Kasumi-1 (cell line): Measurements from ENCODE around the gene NCAM1.

Experiments
- DNase-seq, 2 experiments: peaks; one replicate each; lab custom pipeline; 2025; lab: John Stamatoyannopoulos, UW

NCAM1 gene

GRCh38 chr11:112968941-112969713 lies 7.9 kb downstream of the NCAM1 start:
- DNase-seq = no peak

DNA sequence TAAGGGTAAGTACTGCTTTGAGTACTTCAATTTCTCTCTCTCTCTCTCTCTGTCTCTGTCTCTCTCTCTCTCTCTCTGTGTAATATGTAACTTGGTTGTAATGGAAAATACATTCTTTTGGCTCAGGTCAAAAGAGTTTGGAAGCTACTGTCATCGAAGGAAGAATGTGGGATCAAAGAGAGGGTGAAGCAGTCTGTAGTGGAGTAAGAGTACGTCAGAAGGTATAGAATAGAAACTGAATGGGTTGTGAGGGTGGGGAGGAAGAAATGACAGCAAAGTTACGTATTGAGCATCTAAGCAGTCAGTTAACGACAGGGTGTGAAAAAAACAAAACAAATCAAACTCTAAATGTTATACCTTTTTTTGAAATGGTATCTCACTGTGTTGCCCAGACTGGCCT lies 10.0 kb downstream of the NCAM1 start:
- DNase-seq = no peak

GRCh38 chr11:112971827-112972226 lies 10.6 kb downstream of the NCAM1 start:
- no peak for DNase-seq

DNA sequence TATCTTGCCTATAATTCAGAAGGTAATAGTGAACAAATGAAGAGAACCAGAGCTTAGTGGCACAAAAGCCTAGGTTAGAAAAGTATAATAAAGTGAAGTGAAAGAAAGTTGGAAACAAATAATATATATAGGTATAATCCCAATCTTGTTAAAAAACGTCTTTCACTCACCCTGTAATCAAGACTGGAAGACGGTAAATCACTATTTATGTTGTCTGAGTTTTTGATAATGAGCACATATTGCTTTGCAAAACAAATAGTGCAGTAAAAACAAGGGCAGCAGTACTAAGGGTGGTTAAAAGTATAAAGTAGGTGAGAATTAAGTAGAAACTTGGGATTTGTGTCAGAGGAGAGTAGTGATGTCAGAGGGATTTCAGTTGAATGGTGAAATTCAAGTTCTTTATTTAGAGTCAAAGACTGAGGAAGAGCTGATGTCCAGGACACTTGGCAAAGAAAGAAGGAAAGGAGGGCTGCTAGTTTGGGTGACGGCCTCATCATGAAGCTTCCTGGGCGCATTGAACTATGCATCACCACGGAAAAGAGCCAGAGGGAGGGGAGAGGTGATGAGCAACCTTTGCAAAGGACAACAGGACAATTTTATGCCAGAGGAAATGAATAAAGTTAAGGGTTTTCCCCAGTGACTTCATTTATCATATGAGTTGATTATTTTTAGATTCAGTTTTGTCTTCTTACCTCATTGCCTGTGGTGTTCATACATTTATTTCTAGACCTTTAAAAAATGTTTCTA lies 11.4 kb downstream of the NCAM1 start:
- DNase-seq = no peak

DNA sequence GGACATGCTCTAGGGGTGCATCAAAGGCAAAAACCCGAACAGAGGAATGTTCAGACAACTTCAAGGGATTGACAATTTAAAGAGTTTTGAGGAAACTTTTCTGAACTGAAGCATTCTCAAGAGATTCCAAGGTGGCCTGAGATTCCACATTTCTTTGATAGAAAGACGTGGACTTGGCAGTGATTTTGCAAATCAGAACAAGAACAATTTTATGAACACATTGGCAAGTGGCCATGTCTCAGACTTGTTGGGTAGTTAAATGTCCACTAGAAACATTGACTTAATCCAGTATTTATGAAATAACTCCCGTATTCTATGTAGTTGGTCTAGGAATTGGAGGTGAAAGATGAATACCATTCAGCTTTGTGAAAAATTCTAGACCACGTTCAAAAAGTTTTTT lies 13.8 kb downstream of the NCAM1 start:
- DNase-seq = no peak

DNA sequence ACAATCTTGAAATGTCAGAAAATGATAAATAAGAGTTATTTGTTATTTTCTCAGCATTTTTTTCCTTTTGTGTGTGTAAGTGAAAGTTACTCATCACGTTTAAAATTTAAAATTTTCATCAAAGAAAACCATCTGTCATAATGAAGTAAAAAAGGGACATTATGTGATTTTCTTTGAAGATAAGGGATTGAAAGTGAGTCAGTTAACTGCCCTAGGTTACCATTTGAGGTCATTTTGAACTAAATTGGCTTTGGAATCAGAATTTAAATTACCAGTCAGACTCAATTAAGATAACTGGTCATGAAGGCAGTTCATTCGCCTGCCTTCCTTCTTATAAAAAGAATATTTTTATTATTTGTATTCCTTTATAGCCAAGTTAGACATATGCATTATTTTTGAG lies 14.3 kb downstream of the NCAM1 start:
- no peak for DNase-seq

DNA sequence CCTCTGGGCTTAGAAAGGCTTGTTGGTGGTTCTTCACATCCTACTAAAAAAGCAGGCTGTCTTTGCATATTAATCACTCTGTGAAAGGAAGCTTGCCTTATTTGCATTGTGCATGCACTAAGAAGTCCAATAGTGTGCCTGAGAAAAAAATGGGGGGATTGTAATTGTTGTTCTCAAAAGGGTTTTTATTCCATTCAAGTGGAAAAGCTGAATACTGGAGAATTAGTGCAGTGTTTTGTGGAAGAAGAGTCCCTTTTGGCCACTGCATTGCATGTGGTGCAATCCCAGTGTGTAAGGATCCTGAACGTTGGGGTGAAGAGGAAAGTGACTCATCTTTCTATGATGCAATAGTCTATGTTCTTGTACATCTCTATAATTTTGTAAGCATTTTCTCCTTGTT lies 16.5 kb downstream of the NCAM1 start:
- peak; percentile 29 to 48 for DNase-seq

DNA sequence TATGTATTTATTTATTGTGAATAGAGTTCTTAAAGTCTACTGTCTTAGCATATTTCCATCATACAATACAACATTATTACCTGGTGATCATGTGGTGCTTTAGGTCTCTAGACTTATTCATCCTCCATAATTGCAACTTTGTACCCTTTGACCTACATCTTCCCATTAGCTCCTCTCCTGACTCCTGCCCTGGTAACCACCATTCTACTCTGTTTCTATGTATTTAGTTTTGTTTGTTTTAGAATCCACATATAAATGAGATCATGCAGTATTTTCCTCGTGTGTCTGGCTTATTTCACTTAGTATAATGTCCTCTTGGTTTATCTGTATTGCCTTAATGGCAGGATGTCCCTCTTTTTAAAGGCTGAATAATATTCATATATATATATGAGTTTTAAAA lies 22.7 kb downstream of the NCAM1 start:
- DNase-seq = no peak

DNA sequence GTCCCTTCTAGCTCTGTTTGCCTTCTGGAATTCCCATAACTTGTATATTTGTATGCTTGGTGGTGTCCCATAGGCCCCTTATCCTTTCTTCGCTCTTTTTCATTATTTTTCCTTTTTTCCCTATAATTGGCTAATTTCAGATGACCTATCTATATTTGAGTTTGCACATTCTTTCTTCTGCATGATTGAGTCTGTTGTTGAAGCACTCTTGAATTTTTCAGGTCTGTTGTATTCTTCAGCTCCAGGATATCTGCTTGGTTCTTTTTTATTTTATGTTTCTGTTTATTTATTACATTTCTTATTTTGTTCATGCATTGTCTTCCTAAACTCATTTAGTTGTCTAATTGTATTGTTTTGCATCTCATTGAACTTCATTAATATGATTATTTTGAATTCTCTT lies 28.0 kb downstream of the NCAM1 start:
- DNase-seq = no peak

DNA sequence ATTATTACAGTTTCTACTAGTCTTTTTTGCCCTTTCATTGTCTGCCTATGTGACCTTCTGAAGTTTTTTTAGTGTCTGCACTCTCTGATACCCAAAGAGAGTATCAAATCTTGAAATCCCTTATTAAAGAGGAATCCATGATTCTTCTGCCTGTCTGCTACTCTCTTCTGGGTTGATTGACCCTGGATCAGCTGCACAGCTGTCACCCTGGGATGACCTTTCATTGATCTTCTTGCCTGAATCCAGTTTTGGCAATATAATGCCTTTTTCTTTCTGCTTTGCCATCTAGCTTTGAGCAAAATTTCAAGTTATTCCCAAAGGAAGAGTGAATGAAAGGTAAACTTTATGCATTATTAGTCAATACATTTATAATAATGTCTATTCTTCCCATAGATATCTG lies 32.6 kb downstream of the NCAM1 start:
- no peak for DNase-seq

DNA sequence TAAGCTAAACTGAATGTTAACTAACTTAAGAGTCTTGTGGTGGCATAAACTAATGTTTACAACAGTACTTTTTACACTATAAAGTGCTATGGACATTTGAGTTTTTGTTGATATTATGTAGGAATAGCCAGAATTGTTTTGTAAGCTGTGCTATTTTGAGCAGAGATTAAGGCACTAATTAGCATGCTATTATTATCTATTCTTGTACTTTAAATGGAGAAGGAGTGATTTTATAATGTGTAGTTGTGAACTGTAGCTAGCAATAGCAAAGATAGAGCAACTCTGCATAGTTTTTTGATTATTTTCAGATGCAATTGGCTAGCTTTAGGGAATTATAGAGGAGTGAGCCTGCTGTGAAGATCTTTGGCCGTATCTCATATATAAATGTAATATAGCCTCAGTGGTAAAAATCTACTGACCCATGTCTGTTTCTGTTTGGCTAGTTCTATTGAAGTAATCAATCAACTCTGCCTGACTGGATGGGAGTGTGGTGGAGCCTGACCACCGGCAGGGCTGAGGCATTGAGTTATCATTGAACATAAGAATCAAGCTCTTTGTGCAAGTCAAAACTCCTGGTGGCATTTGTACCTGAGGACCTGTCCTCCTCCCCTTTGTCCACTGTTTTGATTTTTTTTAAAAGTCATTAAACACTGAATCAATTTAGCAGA lies 34.3 kb downstream of the NCAM1 start:
- DNase-seq = no peak

DNA sequence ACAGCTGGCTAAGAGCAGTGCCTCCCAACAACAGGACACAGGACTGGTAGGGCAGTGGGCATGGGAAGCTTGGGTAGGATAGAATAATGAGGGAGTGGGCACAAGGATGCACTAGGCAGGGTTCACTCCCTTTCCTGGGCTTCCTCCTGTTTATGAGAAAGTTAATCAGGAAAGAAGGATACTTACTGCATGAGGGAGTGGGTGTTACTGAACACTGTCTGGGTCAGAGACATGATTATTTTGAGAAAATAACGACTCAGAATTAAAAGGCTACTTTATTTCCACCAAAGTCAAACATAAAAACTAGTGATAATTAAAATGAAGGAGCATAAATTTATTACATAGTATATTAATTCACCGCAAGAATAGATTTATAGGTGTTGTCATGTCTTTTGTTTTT lies 35.8 kb downstream of the NCAM1 start:
- no peak for DNase-seq

GRCh38 chr11:112997857-112998466 lies 36.7 kb downstream of the NCAM1 start:
- DNase-seq = no peak

GRCh38 chr11:112999520-112999919 lies 38.3 kb downstream of the NCAM1 start:
- DNase-seq = no peak

DNA sequence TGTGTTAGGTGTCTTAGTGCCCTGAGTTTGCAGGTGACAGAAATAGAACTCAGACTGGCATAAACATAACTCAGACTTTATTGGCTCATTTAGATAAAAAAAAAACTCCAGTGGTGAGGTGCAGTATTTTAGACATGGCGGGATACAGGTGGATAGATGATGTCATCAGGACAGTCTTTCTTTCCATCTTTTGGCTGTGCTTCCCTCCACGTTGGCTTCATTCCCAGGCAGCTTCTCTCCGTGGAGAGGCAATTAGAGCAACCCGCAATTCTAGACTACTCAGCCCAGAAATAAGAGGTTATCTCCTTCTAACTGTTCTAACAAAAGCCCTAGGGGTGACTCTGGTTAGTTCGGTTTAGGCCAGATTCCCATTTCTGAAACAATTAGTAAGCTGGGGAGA lies 40.5 kb downstream of the NCAM1 start:
- no peak for DNase-seq

DNA sequence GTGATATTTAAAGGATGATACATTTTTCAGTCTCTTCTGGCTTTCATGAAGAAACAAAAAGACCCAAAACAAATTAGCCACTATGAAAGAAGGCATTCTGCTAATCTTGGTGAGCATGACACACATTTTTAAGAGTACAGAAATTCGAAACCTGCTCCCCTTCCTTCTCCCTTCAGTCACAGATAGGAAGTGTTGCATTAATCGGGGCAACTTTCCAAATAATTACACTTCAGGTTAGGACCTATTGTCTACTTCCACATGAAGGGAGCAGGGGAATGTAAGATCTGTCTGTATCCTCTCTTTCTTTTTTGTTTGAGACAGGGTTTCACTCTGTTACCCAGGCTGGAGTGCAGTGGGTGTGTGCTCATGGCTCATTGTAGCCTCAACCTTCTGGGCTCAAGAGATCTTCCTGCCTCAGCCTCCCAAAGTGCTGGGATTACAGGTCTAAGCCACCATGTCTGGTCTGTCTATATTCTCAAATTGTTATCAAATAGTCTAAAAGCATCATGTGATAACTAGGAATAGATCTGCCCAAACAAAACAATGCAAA lies 45.8 kb downstream of the NCAM1 start:
- DNase-seq = no peak

DNA sequence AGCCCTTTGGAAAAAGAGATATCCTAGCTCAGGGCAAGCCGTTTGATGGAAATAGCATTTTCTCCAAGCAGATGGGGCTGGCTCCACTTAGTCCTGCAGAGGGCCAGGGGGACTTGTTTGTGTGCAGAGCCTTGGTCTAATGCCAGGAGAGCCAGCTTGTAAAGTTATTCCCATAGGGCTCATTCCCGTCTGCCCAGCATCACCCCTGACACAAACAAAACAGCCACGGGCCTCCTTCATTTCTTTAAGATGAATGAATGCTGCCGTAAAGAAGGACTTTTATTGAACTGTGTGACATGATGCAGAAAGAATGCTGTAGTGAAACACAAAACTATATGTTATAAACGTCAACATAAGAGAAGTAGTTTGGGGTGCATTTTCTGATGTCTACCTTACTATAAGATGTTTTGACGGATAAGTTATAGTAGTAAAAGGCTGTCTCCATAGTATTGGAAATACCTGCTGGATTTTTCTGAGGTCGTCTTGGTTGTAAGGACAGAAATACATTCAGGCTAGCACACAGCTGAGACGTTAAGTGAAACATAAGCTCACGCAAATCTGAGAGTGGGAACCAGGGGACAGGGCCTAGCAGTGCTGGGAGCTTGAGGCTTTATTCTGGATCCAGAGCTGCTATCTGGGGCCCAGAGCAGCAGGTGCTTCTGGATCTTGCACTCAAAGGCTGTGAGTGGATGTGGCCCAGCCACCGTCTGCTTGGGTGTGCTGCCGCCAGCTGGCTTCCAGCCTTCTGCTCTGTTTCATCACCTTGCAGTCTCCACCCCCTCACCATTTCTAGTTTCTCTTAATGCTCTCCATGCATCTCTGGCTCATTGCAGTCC lies 53.3 kb downstream of the NCAM1 start:
- DNase-seq = no peak

- no peak for DNase-seq
These were observed 53.9 kb downstream of the NCAM1 start for GRCh38 chr11:113015098-113015455.

DNA sequence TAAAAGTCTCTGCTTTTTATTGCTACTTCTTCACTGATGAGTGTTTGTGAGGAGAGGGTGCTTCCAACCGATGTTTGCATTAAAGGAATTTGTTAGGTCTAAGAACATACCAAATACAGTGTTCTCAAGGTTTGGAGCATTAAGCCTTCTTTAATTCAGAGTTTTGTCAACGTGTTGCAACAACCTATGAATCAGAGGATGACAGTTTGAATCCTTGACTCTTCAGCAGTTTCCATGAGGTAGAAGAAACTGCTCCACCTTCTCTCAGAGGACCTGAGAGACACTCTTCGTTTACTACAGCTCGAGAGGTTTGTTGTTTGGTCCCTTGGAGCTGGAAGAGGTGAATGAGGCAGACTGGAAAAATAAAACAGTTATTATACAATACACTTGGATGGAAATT lies 55.7 kb downstream of the NCAM1 start:
- DNase-seq = no peak

- no peak for DNase-seq
These were observed 57.7 kb downstream of the NCAM1 start for GRCh38 chr11:113018913-113019312.

DNA sequence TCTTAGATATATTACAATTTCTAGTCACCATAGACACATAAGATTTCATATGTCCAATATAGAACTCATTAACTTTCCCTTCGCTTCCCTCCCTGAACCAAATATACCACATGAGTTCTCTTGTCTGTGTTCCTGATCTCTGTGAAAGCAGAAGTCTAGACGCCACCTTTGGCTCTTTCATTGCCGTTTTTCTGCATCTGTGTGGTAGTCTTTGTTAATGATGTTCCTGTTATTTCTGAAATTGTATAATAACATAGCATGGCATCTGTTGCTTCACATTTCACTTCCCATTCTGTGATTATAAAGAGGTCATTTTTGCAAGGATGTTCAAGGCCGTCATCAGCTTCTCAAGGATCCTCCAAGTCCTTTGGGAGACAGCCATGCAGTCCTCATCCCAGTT lies 58.5 kb downstream of the NCAM1 start:
- no peak for DNase-seq

GRCh38 chr11:113021111-113021510 lies 59.9 kb downstream of the NCAM1 start:
- DNase-seq = no peak
